Choroid plexus epithelial cell (primary cell): ENCODE measurements around the gene TRIM59.
A peak's percentile ranks its signal among the peaks of the same experiment; 100 is the strongest.

Experiments
- DNase-seq: peaks from one replicate; pipeline ENCODE4 v3.0.0-alpha.2; 2010; ENCODE audit warnings: low read depth
- H3K4me3 ChIP-seq: 2 replicates; pipeline ENCODE4 v1.5.1; 2011; ENCODE audit warnings: low read depth, mild to moderate bottlenecking, control low read depth, low read length, moderate library complexity
- CTCF ChIP-seq: conservative IDR thresholded peaks from 2 replicates; pipeline ENCODE4 v1.5.1; 2011; ENCODE audit warnings: low read depth, mild to moderate bottlenecking, control low read depth, inconsistent platforms, low read length, moderate library complexity

TRIM59 gene

GRCh38 chr3:160409812-160410610 lies 39.6 kb downstream of the TRIM59 start:
- H3K4me3 ChIP-seq = no peak overlapping the region
- TF ChIP-seq CTCF = no peak
- DNase-seq = peak; percentile 16

GRCh38 chr3:160403796-160404470 lies 45.7 kb downstream of the TRIM59 start:
- TF ChIP-seq CTCF = no peak
- DNase-seq = peak; percentile 34
- peak overlapping the region; percentile 11 for H3K4me3 ChIP-seq

- peak overlapping the region; percentile 90 for H3K4me3 ChIP-seq
- peak; percentile 33 for DNase-seq
- no peak for TF ChIP-seq CTCF
Measured at GRCh38 chr3:160403028-160403545, 46.5 kb downstream of the TRIM59 start.

- DNase-seq = peak; percentile 21
- no peak for TF ChIP-seq CTCF
- peak overlapping the region; percentile 90 for H3K4me3 ChIP-seq
Measured at GRCh38 chr3:160402221-160403027, 47.2 kb downstream of the TRIM59 start.

- no peak for TF ChIP-seq CTCF
- peak overlapping the region; percentile 90 for H3K4me3 ChIP-seq
- peak; percentile 88 for DNase-seq
Measured at GRCh38 chr3:160401291-160402095, 48.1 kb downstream of the TRIM59 start.

- peak overlapping the region; percentile 90 for H3K4me3 ChIP-seq
- no peak for TF ChIP-seq CTCF
- DNase-seq = no peak
Measured at GRCh38 chr3:160400702-160401150, 48.9 kb downstream of the TRIM59 start.
